Ectodermal cell (in vitro differentiated cells): Measurements from ENCODE around the gene AMBRA1.
A peak's percentile ranks its signal among the peaks of the same experiment; 100 is the strongest.

ENCODE experiments used
- H3K27ac ChIP-seq: 2 replicates; pipeline ENCODE4 v1.7.0; 2013; ENCODE audit warnings: mild to moderate bottlenecking, low read depth, low read length; ENCODE audit not compliant: insufficient read depth, poor library complexity, severe bottlenecking
- H3K27me3 ChIP-seq: 2 replicates; pipeline ENCODE4 v1.7.0; 2013; ENCODE audit warnings: mild to moderate bottlenecking, low read length; ENCODE audit not compliant: insufficient read depth, control insufficient read depth, poor library complexity, severe bottlenecking
- H3K36me3 ChIP-seq: one replicate; pipeline ENCODE4 v1.7.0; 2013; ENCODE audit warnings: low read length; ENCODE audit not compliant: control insufficient read depth, insufficient read depth
- H3K4me1 ChIP-seq: one replicate; pipeline ENCODE4 v1.7.0; 2013; ENCODE audit warnings: low read length; ENCODE audit not compliant: control insufficient read depth, insufficient read depth
- H3K4me3 ChIP-seq: 2 replicates; pipeline ENCODE4 v1.7.0; 2013; ENCODE audit warnings: low read depth, low read length, control low read depth; ENCODE audit not compliant: insufficient read depth
- H3K9me3 ChIP-seq: 2 replicates; pipeline ENCODE4 v1.7.0; 2013; ENCODE audit warnings: mild to moderate bottlenecking, low read length, moderate library complexity; ENCODE audit not compliant: control insufficient read depth
- WGBS, 2 experiments: methylation state at CpG; one replicate each; pipeline ENCODE4 v1.1.7; 2013; ENCODE audit warnings: missing lambda C conversion rate in 2 of 2; 5-methylcytosine and 5-hydroxymethylcytosine counted together

Gene AMBRA1

GRCh38 chr11:46475051-46475925 lies 118.5 kb downstream of the AMBRA1 start:
- Histone ChIP-seq H3K9me3 (no peaks in the 10 kb centered on the region), H3K27me3 (no peaks in the 10 kb centered on the region), H3K36me3 (no peaks in the 10 kb centered on the region), H3K4me1 (no peaks in the 10 kb centered on the region), H3K4me3 (no peak overlapping the region), H3K27ac (no peak overlapping the region)
- WGBS, 2 experiments = 92% methylated on average over 7 of the region's 7 CpGs

- H3K27ac ChIP-seq = no peak overlapping the region
- 93 to 95% methylated on average over 1 of the region's 1 CpG for WGBS, 2 experiments
These were observed 121.2 kb downstream of the AMBRA1 start for GRCh38 chr11:46472662-46472994.

GRCh38 chr11:46471943-46472661 lies 121.7 kb downstream of the AMBRA1 start:
- 95 to 96% methylated on average over 4 to 5 of the region's 5 CpGs for WGBS, 2 experiments
- H3K36me3 ChIP-seq = no peaks in the 10 kb centered on the region
- no peaks in the 10 kb centered on the region for H3K9me3 ChIP-seq
- no peak overlapping the region for H3K27ac ChIP-seq
- H3K4me1 ChIP-seq = no peaks in the 10 kb centered on the region
- H3K4me3 ChIP-seq = no peak overlapping the region
- no peaks in the 10 kb centered on the region for H3K27me3 ChIP-seq

More at GRCh38 chr11:46472662-46472994, 121.2 kb downstream of the AMBRA1 start:
- H3K4me1 ChIP-seq = no peaks in the 10 kb centered on the region
- H3K9me3 ChIP-seq = no peaks in the 10 kb centered on the region
- H3K4me3 ChIP-seq = no peak overlapping the region
- H3K36me3 ChIP-seq = no peaks in the 10 kb centered on the region
- no peaks in the 10 kb centered on the region for H3K27me3 ChIP-seq

GRCh38 chr11:46469926-46470325 lies 123.9 kb downstream of the AMBRA1 start:
- no peaks in the 10 kb centered on the region for H3K9me3 ChIP-seq
- peaks cover 13% of the 10 kb centered on the region for H3K4me1 ChIP-seq
- 91 to 93% methylated on average over 4 of the region's 4 CpGs for WGBS, 2 experiments
- no peak overlapping the region for H3K4me3 ChIP-seq
- no peaks in the 10 kb centered on the region for H3K36me3 ChIP-seq
- no peak overlapping the region for H3K27ac ChIP-seq
- H3K27me3 ChIP-seq = no peaks in the 10 kb centered on the region

- 100% methylated on average over 1 of the region's 1 CpG for WGBS, 2 experiments
- H3K9me3 ChIP-seq = no peaks in the 10 kb centered on the region
- no peak overlapping the region for H3K27ac ChIP-seq
- H3K4me3 ChIP-seq = no peak overlapping the region
- H3K4me1 ChIP-seq = peaks cover 52% of the 10 kb centered on the region
- H3K36me3 ChIP-seq = no peaks in the 10 kb centered on the region
- no peaks in the 10 kb centered on the region for H3K27me3 ChIP-seq
These were observed 128.1 kb downstream of the AMBRA1 start for GRCh38 chr11:46465683-46466082.

GRCh38 chr11:46463701-46464421 lies 130.0 kb downstream of the AMBRA1 start:
- Histone ChIP-seq H3K9me3 (no peaks in the 10 kb centered on the region), H3K36me3 (no peaks in the 10 kb centered on the region), H3K27me3 (no peaks in the 10 kb centered on the region), H3K4me3 (no peak overlapping the region), H3K27ac (peak overlapping the region; percentile 80), H3K4me1 (peaks cover 53% of the 10 kb centered on the region)
- WGBS, 2 experiments = 32 to 39% methylated on average over 5 of the region's 5 CpGs

GRCh38 chr11:46461461-46461927 lies 132.3 kb downstream of the AMBRA1 start:
- no peaks in the 10 kb centered on the region for H3K27me3 ChIP-seq
- no peaks in the 10 kb centered on the region for H3K9me3 ChIP-seq
- no peak overlapping the region for H3K4me3 ChIP-seq
- no peaks in the 10 kb centered on the region for H3K36me3 ChIP-seq
- H3K4me1 ChIP-seq = peaks cover 74% of the 10 kb centered on the region
- H3K27ac ChIP-seq = no peak overlapping the region
- 81 to 93% methylated on average over 1 of the region's 1 CpG for WGBS, 2 experiments

- no peaks in the 10 kb centered on the region for H3K27me3 ChIP-seq
- H3K4me1 ChIP-seq = peaks cover 61% of the 10 kb centered on the region
- no peak overlapping the region for H3K27ac ChIP-seq
- H3K36me3 ChIP-seq = no peaks in the 10 kb centered on the region
- 92 to 93% methylated on average over 2 of the region's 2 CpGs for WGBS, 2 experiments
- no peaks in the 10 kb centered on the region for H3K9me3 ChIP-seq
- H3K4me3 ChIP-seq = no peak overlapping the region
These were observed 135.3 kb downstream of the AMBRA1 start for GRCh38 chr11:46458491-46458890.

- Histone ChIP-seq H3K9me3 (no peaks in the 10 kb centered on the region), H3K27ac (no peak overlapping the region), H3K4me3 (no peak overlapping the region), H3K27me3 (no peaks in the 10 kb centered on the region), H3K36me3 (no peaks in the 10 kb centered on the region), H3K4me1 (peaks cover 54% of the 10 kb centered on the region)
- WGBS, 2 experiments = 88 to 89% methylated on average over 6 to 7 of the region's 7 CpGs
These were observed 136.0 kb downstream of the AMBRA1 start for GRCh38 chr11:46457659-46458424.
